GM23248 (cell line): ENCODE results near the gene CISH. TPM values are rescaled to one million over a fixed set of nuclear protein-coding genes. Genes with fewer than 3 reads are reported as not detected.

Experiments used
- DNase-seq: peaks from one replicate; pipeline ENCODE4 v3.0.0-alpha.2; 2015
- H2AFZ ChIP-seq: fragments of 200-600 bp; sonication (generic); 2 replicates; pipeline ENCODE4 v1.6.1; 2016; ENCODE audit warnings: antibody characterized with exemption
- H3F3A ChIP-seq: fragments of 200-600 bp; sonication (generic); 2 replicates; pipeline ENCODE4 v1.6.1; 2016; ENCODE audit warnings: mild to moderate bottlenecking, antibody characterized with exemption, mixed run types; ENCODE audit not compliant: insufficient read depth
- H3K27ac ChIP-seq: fragments of 200-600 bp; sonication (generic); 2 replicates; pipeline ENCODE4 v1.5.1; 2016; ENCODE audit warnings: mild to moderate bottlenecking
- H3K27me3 ChIP-seq: fragments of 200-600 bp; sonication (generic); replicated peaks from 2 replicates; pipeline ENCODE4 v1.6.1; 2016; ENCODE audit warnings: mild to moderate bottlenecking; ENCODE audit not compliant: insufficient read depth
- H3K36me3 ChIP-seq: fragments of 200-600 bp; sonication (generic); 2 replicates; pipeline ENCODE4 v1.6.1; 2016; ENCODE audit warnings: low read depth, mild to moderate bottlenecking
- H3K4me1 ChIP-seq: fragments of 200-600 bp; sonication (generic); 2 replicates; pipeline ENCODE4 v1.6.1; 2016; ENCODE audit warnings: mild to moderate bottlenecking; ENCODE audit not compliant: insufficient read depth
- H3K4me2 ChIP-seq: fragments of 200-600 bp; sonication (generic); one replicate; pipeline ENCODE4 v1.6.1; 2016; ENCODE audit warnings: mild to moderate bottlenecking; ENCODE audit not compliant: unreplicated experiment
- H3K4me3 ChIP-seq: fragments of 200-600 bp; sonication (generic); 2 replicates; pipeline ENCODE4 v1.5.1; 2016; ENCODE audit warnings: mild to moderate bottlenecking
- H3K79me2 ChIP-seq: fragments of 200-600 bp; sonication (generic); 2 replicates; pipeline ENCODE4 v1.6.1; 2016; ENCODE audit warnings: mild to moderate bottlenecking; ENCODE audit not compliant: insufficient read depth
- H3K9ac ChIP-seq: fragments of 200-600 bp; sonication (generic); 2 replicates; pipeline ENCODE4 v1.6.1; 2016; ENCODE audit warnings: mild to moderate bottlenecking
- H3K9me2 ChIP-seq: fragments of 200-600 bp; sonication (generic); 2 replicates; pipeline ENCODE4 v1.6.1; 2016; ENCODE audit warnings: mixed run types, mild to moderate bottlenecking, moderate library complexity; ENCODE audit not compliant: insufficient read depth
- H3K9me3 ChIP-seq: fragments of 200-600 bp; sonication (generic); one replicate; pipeline ENCODE4 v1.6.1; 2017; ENCODE audit warnings: low read depth
- H4K20me1 ChIP-seq: fragments of 200-600 bp; sonication (generic); 2 replicates; pipeline ENCODE4 v1.6.0; 2016; ENCODE audit not compliant: insufficient read depth
- EZH2 ChIP-seq: fragments of 200-600 bp; sonication (generic); IDR thresholded peaks from 2 replicates; pipeline ENCODE4 v1.6.1; 2018; ENCODE audit warnings: antibody characterized with exemption, mild to moderate bottlenecking; ENCODE audit not compliant: insufficient read depth, poor library complexity, severe bottlenecking
- EZH2phosphoT487 ChIP-seq: fragments of 200-600 bp; sonication (generic); IDR thresholded peaks from 2 replicates; pipeline ENCODE4 v1.6.1; 2018; ENCODE audit warnings: antibody characterized with exemption, moderate library complexity, mild to moderate bottlenecking, low read depth; ENCODE audit not compliant: insufficient read depth
- WGBS, 2 experiments: methylation state at CpG; one replicate each; pipeline ENCODE4 v1.1.6; 2015 to 2017; ENCODE audit warnings: low lambda C conversion rate in 2 of 2, low coverage in 1 of 2; ENCODE audit errors: missing lambda C conversion rate in 2 of 2; 5-methylcytosine and 5-hydroxymethylcytosine counted together
- in situ Hi-C: fragments of 300-500 bp; cut with MboI; formaldehyde crosslinking; loops from 2 replicates; pipeline ENCODE4 v1.15.0; 2020
- polyA plus RNA-seq: library from polyadenylated mRNA; unstranded; fragments of >200 nt; fragmentation: Nextera tagmentation; extraction: Ambion mirVana; gene quantifications from 2 replicates; pipeline ENCODE4 v1.2.1, GENCODE V29; 2016
- total RNA-seq: library from RNA; depleted of rRNA; stranded (reverse); fragments of >200 nt; shearing (Covaris generic); gene quantifications from 2 replicates; pipeline ENCODE4 v1.2.3, GENCODE V29; 2014

Gene CISH
- total and polyA plus RNA-seq, 2 experiments from 2014 or later, result 1.1 to 1.6 TPM

GRCh38 chr3:50581459-50581842, 30.1 kb downstream of the CISH start:
- H2AFZ ChIP-seq, result no peak overlapping the region
- H3K27me3 ChIP-seq, result no peaks in the 10 kb centered on the region
- H3F3A ChIP-seq, result no peaks in the 10 kb centered on the region
- in situ Hi-C loops, result no loop called here
- H3K79me2 ChIP-seq, result no peaks in the 10 kb centered on the region
- H3K36me3 ChIP-seq, result no peaks in the 10 kb centered on the region
- DNase-seq, result peak; percentile 19
- H3K4me2 ChIP-seq, result no peak overlapping the region
- no peaks in the 10 kb centered on the region for H3K9me3 ChIP-seq
- no peaks in the 10 kb centered on the region for H3K9me2 ChIP-seq
- no peak for TF ChIP-seq EZH2phosphoT487
- TF ChIP-seq EZH2, result no peak
- H3K9ac ChIP-seq, result no peak overlapping the region
- no peak overlapping the region for H3K27ac ChIP-seq
- H4K20me1 ChIP-seq, result no peaks in the 10 kb centered on the region
- H3K4me3 ChIP-seq, result no peak overlapping the region
- WGBS, 2 experiments, result 90 to 91% methylated on average over 2 of the region's 2 CpGs
- H3K4me1 ChIP-seq, result peaks cover 4% of the 10 kb centered on the region; the same call in 1 of the 2 replicates

GRCh38 chr3:50580683-50581458, 30.7 kb downstream of the CISH start:
- Histone ChIP-seq H3K79me2 (no peaks in the 10 kb centered on the region), H3K9me3 (no peaks in the 10 kb centered on the region), H4K20me1 (no peaks in the 10 kb centered on the region), H3K27ac (no peak overlapping the region), H3K9me2 (no peaks in the 10 kb centered on the region), H3F3A (no peaks in the 10 kb centered on the region), H3K4me2 (no peak overlapping the region), H3K27me3 (no peaks in the 10 kb centered on the region), H3K9ac (no peak overlapping the region), H3K4me3 (no peak overlapping the region), H3K4me1 (peaks cover 4% of the 10 kb centered on the region; the same call in 1 of the 2 replicates), H3K36me3 (no peaks in the 10 kb centered on the region), H2AFZ (no peak overlapping the region)
- no peak for DNase-seq
- 78 to 81% methylated on average over 9 of the region's 9 CpGs for WGBS, 2 experiments
- in situ Hi-C loops, result no loop called here
- TF ChIP-seq EZH2 (no peak), EZH2phosphoT487 (no peak)

GRCh38 chr3:50577348-50577747, 34.2 kb downstream of the CISH start:
- Histone ChIP-seq H3K79me2 (no peaks in the 10 kb centered on the region), H3K4me2 (no peak overlapping the region), H2AFZ (no peak overlapping the region), H3F3A (no peaks in the 10 kb centered on the region), H3K9me2 (no peaks in the 10 kb centered on the region), H3K4me3 (no peak overlapping the region), H3K9ac (no peak overlapping the region), H3K9me3 (no peaks in the 10 kb centered on the region), H3K27ac (no peak overlapping the region), H3K4me1 (peaks cover 5% of the 10 kb centered on the region; the same call in 1 of the 2 replicates), H4K20me1 (no peaks in the 10 kb centered on the region), H3K36me3 (no peaks in the 10 kb centered on the region), H3K27me3 (no peaks in the 10 kb centered on the region)
- TF ChIP-seq EZH2phosphoT487 (no peak), EZH2 (no peak)
- no peak for DNase-seq
- WGBS, 2 experiments, result 91 to 100% methylated on average over 2 of the region's 2 CpGs
- in situ Hi-C loops, result loop anchor here (5.0 kb wide), 1 partner anchor 35 kb away; the partner anchor contains the start of gene CISH

DNA sequence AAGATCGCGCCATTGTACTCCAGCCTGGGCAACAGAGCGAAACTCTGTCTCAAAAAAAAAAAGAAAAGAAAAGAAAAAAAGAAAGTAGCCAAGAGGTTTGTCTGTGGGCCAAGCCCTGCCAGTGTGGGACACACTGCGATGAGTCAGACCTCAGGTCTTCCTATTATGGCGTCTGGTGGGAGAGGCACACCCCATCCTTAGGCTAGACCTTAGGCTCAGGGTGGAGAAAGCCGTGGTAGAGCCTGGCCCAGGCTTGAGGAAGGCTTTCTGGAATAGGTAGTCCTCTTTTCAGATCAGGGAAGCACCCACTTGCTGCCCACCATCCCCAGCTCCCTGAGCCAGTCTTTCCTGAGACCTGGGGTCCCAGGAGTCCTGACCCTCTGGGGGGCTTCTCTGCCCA, 36.2 kb downstream of the CISH start:
- 88% methylated on average over 6 of the region's 6 CpGs for WGBS, 2 experiments
- peaks cover 3% of the 10 kb centered on the region for H3K79me2 ChIP-seq
- TF ChIP-seq EZH2phosphoT487, result no peak
- no peak for TF ChIP-seq EZH2
- no peak overlapping the region for H2AFZ ChIP-seq
- no peaks in the 10 kb centered on the region for H3K27me3 ChIP-seq
- H3K4me3 ChIP-seq, result no peak overlapping the region
- no peak overlapping the region for H3K4me2 ChIP-seq
- no peaks in the 10 kb centered on the region for H3K9me2 ChIP-seq
- no peaks in the 10 kb centered on the region for H3K9me3 ChIP-seq
- DNase-seq, result peak; percentile 65
- peaks cover 7% of the 10 kb centered on the region; the same call in 1 of the 2 replicates for H3K4me1 ChIP-seq
- in situ Hi-C loops, result loop anchor here (5.0 kb wide), 1 partner anchor 37 kb away; the partner anchor contains the start of gene CISH
- no peaks in the 10 kb centered on the region for H4K20me1 ChIP-seq
- H3K27ac ChIP-seq, result no peak overlapping the region
- no peaks in the 10 kb centered on the region for H3F3A ChIP-seq
- no peaks in the 10 kb centered on the region for H3K36me3 ChIP-seq
- H3K9ac ChIP-seq, result no peak overlapping the region
